Measurements from ENCODE around the gene TLL1. TPM values are rescaled to one million over a fixed set of nuclear protein-coding genes. Genes with fewer than 3 reads are reported as not detected.

The TLL1 gene
- total RNA-seq (ENCODE audit: unreplicated experiment), result 48.0 TPM
- long read RNA-seq, partial matches to known transcripts, result 6 of 11 reads
- long read RNA-seq, other reads (novel, unspliced or antisense), result 5 of 11 reads

DNA sequence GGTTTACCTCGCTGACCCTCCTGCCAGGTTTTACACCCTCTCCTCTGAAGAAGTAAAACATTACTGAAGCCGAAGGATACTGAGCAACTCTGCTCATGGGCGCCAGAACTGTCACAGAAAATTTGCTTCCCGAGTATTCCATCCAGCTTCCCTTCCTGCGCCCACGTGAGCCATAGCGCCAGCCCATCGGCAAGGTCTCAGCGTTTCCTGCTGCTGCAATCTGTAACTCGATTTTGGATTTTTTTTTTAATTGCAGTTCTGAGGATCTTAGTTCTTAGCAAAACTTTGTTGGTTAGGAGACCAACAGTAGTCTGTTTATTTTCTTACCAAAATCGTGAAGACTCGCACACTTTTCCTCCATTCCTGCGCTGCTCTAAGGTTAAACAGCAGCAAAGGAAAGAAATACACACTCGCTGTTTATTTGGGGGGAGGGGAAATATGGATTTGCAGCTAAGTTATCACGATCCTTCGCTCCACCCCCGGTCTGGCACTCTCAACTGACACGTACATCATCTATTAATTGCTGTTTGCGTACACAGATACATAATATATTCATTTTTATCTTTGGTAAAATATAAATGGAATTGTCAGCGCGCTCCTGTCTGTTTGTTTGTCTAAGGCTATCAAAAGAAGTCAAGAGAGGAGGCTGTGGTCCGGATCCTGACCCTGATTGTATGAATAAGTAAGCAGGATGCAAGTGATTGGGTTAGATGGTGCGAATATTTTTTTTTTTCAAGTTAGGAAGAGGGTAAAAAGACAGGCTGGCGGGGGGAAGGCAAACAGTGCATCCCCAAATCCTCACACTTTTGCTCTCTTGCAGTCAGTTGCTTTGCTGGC is at the start of gene TLL1:
Gene TLL1, plus strand, starts transcription at position 777 of the 837 bp plus-strand sequence. CDS start 668 bp downstream, outside the sequence.
- no peak for TF ChIP-seq CTCF (IDR thresholded peaks at IDR 0.05; ENCODE audit: unreplicated experiment)
- H3K9me3 Mint-ChIP-seq (ENCODE audit: unreplicated experiment), result no peaks in the 10 kb centered on the region
- DNase-seq (ENCODE audit: low spot score), result peak; percentile 41
- peaks cover 45% of the 10 kb centered on the region for H3K4me1 Mint-ChIP-seq (ENCODE audit: unreplicated experiment)
- H3K27me3 Mint-ChIP-seq (ENCODE audit: unreplicated experiment), result peaks cover 3% of the 10 kb centered on the region
- peaks cover 4% of the 10 kb centered on the region for H3K36me3 Mint-ChIP-seq (ENCODE audit: low read depth, unreplicated experiment)
- H3K27ac Mint-ChIP-seq (ENCODE audit: unreplicated experiment), result peak within 1 kb of the TSS; percentile 89
- H3K4me3 Mint-ChIP-seq (ENCODE audit: unreplicated experiment), result peak within 1 kb of the TSS; percentile 96

DNA sequence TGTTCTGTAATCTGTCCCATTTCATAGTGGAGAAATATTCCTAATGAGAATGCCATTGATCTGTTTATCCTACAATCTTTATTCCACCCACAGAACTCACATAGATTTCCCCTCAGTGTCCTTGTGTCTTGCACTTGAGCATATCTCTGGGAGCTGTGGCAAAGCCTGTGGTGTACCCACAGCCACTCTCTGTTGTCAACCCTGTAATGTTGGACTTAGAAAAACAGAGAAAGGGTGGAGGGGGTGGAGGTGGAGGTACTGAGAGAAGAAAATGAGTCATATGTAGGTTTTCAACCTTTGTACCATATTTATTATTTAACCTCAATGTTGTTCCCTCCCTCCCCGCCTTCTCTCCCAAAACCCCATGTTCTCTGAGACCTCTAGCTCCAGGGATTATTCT is 46.9 kb upstream of the TLL1 start:
- no peak for DNase-seq (ENCODE audit: low spot score)
- H3K9me3 Mint-ChIP-seq (ENCODE audit: unreplicated experiment), result no peaks in the 10 kb centered on the region
- H3K27me3 Mint-ChIP-seq (ENCODE audit: unreplicated experiment), result no peaks in the 10 kb centered on the region
- no peak overlapping the region for H3K4me3 Mint-ChIP-seq (ENCODE audit: unreplicated experiment)
- no peak for TF ChIP-seq CTCF (IDR thresholded peaks at IDR 0.05; ENCODE audit: unreplicated experiment)
- no peak overlapping the region for H3K27ac Mint-ChIP-seq (ENCODE audit: unreplicated experiment)
- peaks cover 5% of the 10 kb centered on the region for H3K4me1 Mint-ChIP-seq (ENCODE audit: unreplicated experiment)
- H3K36me3 Mint-ChIP-seq (ENCODE audit: low read depth, unreplicated experiment), result peaks cover 5% of the 10 kb centered on the region

DNA sequence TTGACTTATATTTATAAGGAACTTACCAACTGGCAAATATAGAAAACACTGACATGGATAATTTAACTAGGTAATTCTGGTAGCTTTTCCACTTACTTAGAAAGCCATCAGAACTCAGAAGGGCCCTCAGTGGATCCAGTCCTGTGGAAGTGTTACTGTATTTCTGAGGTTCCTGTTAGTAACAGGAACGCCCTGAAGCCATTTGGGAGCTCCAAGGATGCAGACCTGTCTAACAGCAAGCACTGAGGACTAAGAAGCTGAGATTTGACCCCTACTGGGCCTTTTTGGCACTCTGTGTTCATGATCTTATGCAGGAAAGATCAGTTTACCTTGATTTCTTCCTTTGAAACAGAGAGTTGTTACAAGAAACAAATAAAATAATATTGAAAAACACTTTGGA is 46.0 kb upstream of the TLL1 start:
- H3K9me3 Mint-ChIP-seq (ENCODE audit: unreplicated experiment), result no peaks in the 10 kb centered on the region
- H3K4me1 Mint-ChIP-seq (ENCODE audit: unreplicated experiment), result peaks cover 5% of the 10 kb centered on the region
- TF ChIP-seq CTCF (IDR thresholded peaks at IDR 0.05; ENCODE audit: unreplicated experiment), result no peak
- H3K27ac Mint-ChIP-seq (ENCODE audit: unreplicated experiment), result no peak overlapping the region
- H3K36me3 Mint-ChIP-seq (ENCODE audit: low read depth, unreplicated experiment), result peaks cover 3% of the 10 kb centered on the region
- no peaks in the 10 kb centered on the region for H3K27me3 Mint-ChIP-seq (ENCODE audit: unreplicated experiment)
- DNase-seq (ENCODE audit: low spot score), result no peak
- no peak overlapping the region for H3K4me3 Mint-ChIP-seq (ENCODE audit: unreplicated experiment)

GRCh38 chr4:165828928-165829327 is 44.1 kb upstream of the TLL1 start:
- Mint-ChIP-seq H3K36me3 (ENCODE audit: low read depth, unreplicated experiment) (no peaks in the 10 kb centered on the region), H3K27me3 (ENCODE audit: unreplicated experiment) (no peaks in the 10 kb centered on the region), H3K27ac (ENCODE audit: unreplicated experiment) (no peak overlapping the region), H3K9me3 (ENCODE audit: unreplicated experiment) (no peaks in the 10 kb centered on the region), H3K4me3 (ENCODE audit: unreplicated experiment) (no peak overlapping the region), H3K4me1 (ENCODE audit: unreplicated experiment) (peaks cover 5% of the 10 kb centered on the region)
- TF ChIP-seq CTCF (IDR thresholded peaks at IDR 0.05; ENCODE audit: unreplicated experiment), result no peak
- DNase-seq (ENCODE audit: low spot score), result no peak

- Mint-ChIP-seq H3K4me1 (ENCODE audit: unreplicated experiment) (peaks cover 8% of the 10 kb centered on the region), H3K27ac (ENCODE audit: unreplicated experiment) (no peak overlapping the region), H3K9me3 (ENCODE audit: unreplicated experiment) (no peaks in the 10 kb centered on the region), H3K27me3 (ENCODE audit: unreplicated experiment) (no peaks in the 10 kb centered on the region), H3K36me3 (ENCODE audit: low read depth, unreplicated experiment) (no peaks in the 10 kb centered on the region), H3K4me3 (ENCODE audit: unreplicated experiment) (no peak overlapping the region)
- DNase-seq (ENCODE audit: low spot score), result no peak
- no peak for TF ChIP-seq CTCF (IDR thresholded peaks at IDR 0.05; ENCODE audit: unreplicated experiment)
These were observed 38.9 kb upstream of the TLL1 start for GRCh38 chr4:165834116-165834515.
